Stimulated activated CD4-positive, alpha-beta T cell treated with anti-CD3 and anti-CD28 coated beads, Interleukin-2, amount 100 ng/mL, for 4 hours (primary cell): ENCODE results near the gene PCYT1A.
"Not testable (repeated sequence)": the region's sequence is repeated elsewhere in the genome, so short reads cannot be mapped to it uniquely, and the experiment has no call there.

Experiments
- DNase-seq: peaks from one replicate; pipeline ENCODE4 v3.0.0-alpha.2; 2020; ENCODE audit warnings: low read depth

The PCYT1A gene

DNA sequence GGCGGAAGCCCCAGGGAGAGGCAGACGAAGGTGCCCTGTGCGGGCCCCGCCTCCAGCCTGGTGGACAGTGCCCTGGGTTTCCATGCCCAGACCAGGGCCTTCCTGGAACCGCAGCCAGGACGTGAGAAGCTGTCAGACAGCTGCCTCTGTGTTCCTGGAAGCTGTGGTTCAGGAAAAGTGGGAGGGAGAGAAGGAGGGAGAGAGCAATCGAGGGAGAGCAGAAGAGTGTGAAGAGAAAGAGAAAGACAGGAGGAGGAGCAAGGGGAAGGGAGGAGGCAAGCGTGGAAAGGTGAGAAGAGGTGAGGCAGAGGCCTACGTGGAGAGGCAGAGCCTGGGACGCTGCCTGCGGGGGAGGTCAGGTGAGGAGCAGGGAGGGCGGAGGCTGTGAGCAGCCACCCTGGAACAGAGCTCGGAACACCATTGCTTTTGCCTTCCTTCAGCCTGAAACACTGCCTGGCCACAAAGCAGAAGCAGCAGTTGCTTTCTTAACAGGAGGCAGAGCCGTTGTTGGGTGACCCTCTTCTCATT is 94.9 kb downstream of the PCYT1A start:
- no peak for DNase-seq

DNA sequence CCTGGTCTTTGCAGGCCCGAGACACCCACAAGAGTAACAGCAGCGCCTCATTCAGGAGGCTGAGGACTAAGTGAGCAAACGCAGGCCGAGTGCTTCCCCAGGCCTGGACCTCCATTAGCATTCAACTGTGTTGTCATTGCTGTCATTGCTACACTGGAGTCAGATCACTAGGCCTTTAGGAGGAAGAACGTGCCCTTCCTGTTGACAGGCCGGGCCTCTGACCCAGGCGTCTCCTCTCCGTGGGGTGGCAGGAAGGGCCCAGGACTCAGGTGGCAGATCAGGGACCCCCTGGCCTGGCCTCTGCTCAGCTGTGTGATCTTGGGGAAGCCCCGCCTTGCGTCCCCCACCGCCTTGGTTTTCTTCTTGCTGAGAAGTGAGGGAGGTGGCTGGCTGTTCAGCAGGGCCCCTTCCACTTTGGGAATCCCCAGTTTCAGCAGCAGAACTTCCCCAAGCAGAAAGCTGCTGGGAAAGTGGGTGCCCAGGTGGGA is 95.4 kb downstream of the PCYT1A start:
- DNase-seq: no peak

DNA sequence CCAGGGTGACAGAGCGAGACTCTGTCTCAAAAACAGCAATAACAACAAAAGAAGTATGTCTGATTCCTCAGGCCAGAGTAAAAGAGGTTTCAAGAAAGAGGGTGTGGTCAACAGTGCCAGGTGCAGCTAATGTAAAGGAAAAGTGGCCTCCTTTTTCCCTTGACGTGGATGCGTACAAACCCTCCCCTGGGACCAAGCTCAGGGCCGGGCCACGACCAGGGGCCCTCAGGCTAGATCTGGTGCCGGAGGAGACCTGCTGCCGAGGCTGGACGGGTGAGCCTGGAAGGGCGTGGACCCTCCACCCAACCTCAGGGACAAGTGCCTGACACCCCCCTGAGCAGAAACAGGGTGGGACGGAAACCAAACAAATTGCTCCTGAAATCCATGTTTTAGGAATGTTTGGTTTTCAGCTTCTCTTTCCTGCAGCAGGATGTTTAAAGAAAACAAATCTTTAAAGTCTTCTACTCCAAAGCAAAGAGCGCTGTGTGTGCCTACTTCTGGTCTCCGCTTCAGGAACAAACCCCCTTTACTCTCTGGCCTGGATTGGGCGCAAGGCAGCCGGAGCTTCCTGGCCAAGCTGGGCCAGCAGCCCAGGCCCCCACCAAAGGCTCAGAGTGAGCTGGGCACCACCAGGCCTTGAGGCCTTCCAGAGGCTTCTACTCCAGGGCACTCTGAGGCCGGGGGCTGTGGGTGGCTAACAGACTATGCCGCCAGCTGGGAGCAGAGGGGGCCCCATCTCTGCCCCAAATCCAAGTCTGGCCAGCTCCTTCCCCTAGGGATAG is 97.8 kb downstream of the PCYT1A start:
- DNase-seq: no peak

DNA sequence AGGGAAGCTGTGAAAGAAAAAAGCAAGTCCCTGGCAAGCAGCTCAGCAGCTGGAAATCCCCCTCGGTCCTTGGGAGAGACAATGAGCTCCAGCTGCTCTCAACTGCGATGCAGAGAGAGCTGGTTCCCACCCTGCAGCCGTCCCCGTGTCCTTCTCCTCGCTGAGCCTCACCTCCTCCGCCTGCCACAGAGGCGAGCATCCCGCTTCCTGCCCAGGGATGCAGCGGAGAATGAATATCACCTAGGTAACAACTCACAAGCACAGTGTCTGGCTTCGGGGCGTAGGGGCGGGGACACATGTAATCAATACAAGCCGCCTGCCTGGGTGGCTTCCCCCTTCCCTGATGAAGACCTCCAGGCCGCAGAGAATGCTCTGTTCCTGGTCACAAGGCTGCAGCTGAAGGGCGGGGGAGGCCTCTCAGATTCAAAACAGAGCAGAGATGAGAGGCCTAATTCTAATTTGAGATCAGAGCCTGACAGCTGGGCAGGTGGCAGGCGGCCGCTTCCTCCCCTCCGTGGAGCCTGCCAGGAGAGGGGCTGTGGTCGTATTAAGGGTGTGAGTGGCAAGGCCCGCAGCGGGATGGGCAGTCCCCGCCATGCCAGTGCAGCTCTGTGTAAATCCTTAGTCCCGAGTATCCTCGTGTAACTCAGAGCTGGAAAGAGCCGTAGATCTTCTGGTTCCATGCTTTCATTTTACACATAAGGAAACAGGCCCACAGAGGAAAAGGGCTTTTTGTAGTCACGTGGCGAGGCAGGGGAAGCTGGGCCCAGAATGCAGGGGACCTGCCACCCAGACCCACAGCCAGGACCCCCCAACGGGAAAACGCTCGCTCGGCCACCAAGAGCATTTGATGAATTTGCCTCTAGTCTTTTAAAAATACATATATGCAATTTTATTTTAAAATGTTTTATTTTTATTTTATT is 100.6 kb downstream of the PCYT1A start:
- DNase-seq: no peak

DNA sequence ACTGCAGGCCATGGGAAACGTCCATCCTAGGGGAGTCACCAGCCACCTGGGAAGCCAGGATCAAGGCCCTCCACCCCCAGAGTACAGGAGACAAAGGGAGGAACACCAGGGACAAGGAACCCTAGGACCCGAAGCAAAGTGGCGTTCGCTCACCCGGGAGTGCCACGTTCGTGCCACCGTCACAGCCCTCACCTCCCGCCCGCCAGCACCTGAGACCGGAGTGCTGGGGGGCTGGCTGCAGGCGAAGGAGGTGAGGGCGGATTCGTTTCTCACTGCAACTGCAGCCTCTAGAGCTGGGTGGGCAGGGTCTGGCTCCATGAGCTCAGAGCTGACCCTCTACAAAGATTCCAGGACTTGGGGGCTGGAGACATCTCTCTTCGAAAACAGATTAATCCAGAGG is 102.6 kb downstream of the PCYT1A start:
- no peak for DNase-seq

DNA sequence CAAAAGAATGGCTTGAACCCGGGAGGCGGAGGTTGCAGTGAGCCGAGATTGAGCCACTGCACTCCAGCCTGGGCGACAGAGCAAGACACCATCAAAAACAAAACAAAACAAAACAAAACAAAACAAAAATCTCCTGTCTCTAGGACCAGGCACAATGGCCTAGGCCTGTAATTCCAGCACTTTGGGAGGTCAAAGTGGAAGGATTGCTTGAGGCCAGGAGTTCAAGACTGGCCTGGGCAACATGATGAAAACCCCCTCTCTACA is 103.4 kb downstream of the PCYT1A start:
- not testable (repeated sequence) for DNase-seq

DNA sequence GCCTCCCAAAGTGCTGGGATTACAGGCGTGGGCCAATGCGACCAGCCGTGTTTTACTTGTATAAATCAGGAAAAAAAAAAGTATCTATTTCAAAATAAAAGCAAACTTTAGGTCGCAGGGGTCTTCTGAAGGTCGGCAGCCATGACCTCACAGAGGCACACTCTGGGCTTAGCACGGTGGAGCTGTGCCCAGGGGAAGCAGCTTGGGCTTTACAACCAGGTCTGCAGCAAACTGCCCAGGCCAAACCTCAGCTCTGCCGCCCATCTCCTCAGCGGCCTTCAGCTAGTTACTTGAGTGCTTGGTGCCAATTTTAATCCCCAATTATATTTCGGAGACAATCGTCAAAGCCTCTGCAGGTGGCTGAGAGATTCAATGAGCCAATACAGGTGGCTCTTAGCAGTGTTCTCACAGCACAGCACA is 106.4 kb downstream of the PCYT1A start:
- DNase-seq: no peak

- DNase-seq: no peak
Measured at GRCh38 chr3:196180346-196180745, 107.2 kb downstream of the PCYT1A start.
